Measurements from ENCODE around the gene DMTF1.

DMTF1 gene

DNA sequence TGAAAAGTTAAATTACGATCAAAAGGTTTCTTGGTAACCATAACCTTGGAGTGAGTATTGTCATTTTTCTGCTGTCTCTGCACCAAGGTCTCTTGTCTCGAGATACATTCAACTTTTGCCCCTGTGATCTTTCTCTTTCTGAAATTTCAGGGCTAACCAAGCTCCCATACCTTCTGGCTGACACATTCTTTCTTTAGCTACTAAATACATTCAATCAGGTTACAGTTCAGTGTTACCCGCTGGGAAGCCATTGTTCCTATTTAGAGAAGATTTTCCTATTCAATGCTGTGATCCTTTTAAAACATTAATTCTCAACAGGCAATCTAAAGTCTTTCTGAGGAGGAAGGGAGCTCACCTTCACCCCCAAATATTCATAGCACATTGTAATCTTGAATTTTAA lies 22.9 kb upstream of the DMTF1 start:
- FAIRE-seq (no peak), DNase-seq (ENCODE audit: insufficient read length, low spot score) (no peak)
- TF ChIP-seq CTCF (IDR thresholded peaks at IDR 0.05; ENCODE audit: insufficient read depth, missing control alignments) = no peak

- no peak for FAIRE-seq
- no peak for TF ChIP-seq CTCF (IDR thresholded peaks at IDR 0.05; ENCODE audit: insufficient read depth, missing control alignments)
- no peak for DNase-seq (ENCODE audit: insufficient read length, low spot score)
Observed at GRCh38 chr7:87129848-87130247, 22.4 kb upstream of the DMTF1 start.

- no peak for DNase-seq (ENCODE audit: insufficient read length, low spot score)
- no peak for TF ChIP-seq CTCF (IDR thresholded peaks at IDR 0.05; ENCODE audit: insufficient read depth, missing control alignments)
- no peak for FAIRE-seq
Observed at GRCh38 chr7:87131771-87132170, 20.5 kb upstream of the DMTF1 start.

DNA sequence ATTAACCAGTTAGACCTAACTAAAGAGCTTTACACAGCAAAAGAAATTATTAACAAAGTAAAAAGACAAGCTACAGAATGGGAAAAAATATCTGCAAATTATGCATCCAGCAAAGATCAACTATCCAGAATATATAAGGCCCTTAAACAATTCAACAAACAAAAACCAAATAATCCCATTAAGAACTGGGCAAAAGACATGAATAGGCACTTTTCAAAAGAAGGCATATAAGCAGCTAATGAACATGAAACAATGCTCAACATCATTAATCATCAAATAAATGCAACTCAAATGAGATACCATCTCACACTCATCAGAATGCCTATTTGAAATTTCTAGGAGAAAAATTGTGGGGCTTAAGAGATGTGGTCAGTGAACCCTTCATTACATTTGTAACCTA lies 15.0 kb upstream of the DMTF1 start:
- DNase-seq (ENCODE audit: insufficient read length, low spot score) (no peak), FAIRE-seq (no peak)
- no peak for TF ChIP-seq CTCF (IDR thresholded peaks at IDR 0.05; ENCODE audit: insufficient read depth, missing control alignments)

DNA sequence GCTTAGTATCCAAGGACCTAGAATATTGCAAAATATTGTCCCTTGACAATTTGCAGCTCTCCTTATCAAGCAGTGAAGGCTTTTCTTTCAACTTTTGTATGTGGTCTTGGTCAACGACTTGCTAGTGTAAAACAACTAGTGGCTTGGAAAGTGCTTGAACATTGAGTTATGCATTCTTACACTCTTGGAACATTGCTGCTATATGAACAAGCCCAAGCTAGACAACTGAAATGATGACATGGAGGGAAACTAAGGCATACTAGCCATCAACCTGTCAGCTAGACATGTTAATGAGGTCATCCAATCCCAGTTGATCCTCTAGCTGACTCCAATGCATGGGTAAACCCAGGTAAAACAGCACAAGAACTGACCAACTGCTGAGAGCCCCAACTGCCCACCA lies 12.7 kb upstream of the DMTF1 start:
- no peak for FAIRE-seq
- DNase-seq (ENCODE audit: insufficient read length, low spot score) = no peak
- no peak for TF ChIP-seq CTCF (IDR thresholded peaks at IDR 0.05; ENCODE audit: insufficient read depth, missing control alignments)

- no peak for TF ChIP-seq CTCF (IDR thresholded peaks at IDR 0.05; ENCODE audit: insufficient read depth, missing control alignments)
- DNase-seq (ENCODE audit: insufficient read length, low spot score) = no peak
- no peak for FAIRE-seq
Observed at GRCh38 chr7:87140271-87140748, 11.9 kb upstream of the DMTF1 start.

DNA sequence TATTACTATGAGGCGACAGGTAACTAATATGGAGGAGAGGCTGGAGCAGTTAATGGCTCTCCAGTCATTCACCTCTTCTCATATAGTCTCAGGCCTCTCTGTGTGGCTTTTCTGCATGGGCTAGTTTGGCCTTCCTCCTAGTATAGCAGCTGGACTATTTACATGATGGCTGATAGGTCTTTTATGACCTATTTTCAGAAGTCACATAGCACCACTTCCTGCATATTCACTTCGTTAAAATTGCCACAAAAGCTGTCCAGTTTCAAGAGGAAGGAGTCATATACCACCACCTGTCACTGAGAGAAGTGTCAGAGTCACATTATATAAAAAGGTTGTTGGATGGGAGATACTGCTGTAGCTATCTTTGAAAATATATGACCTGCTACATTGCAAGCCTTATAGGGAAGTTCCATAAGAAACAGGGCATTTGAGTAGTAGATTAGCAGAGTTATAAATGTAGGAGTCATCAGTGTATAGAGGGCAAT lies 8.0 kb upstream of the DMTF1 start:
- FAIRE-seq = no peak
- DNase-seq (ENCODE audit: insufficient read length, low spot score) = no peak
- no peak for TF ChIP-seq CTCF (IDR thresholded peaks at IDR 0.05; ENCODE audit: insufficient read depth, missing control alignments)

All from D721Med (cell line).